Measurements from ENCODE around the gene ZNF652. TPM values are rescaled to one million over a fixed set of nuclear protein-coding genes. Genes with fewer than 3 reads are reported as not detected.

The ZNF652 gene
- total RNA-seq, 2 experiments from 2014 or later: 33.7 to 34.9 TPM

DNA sequence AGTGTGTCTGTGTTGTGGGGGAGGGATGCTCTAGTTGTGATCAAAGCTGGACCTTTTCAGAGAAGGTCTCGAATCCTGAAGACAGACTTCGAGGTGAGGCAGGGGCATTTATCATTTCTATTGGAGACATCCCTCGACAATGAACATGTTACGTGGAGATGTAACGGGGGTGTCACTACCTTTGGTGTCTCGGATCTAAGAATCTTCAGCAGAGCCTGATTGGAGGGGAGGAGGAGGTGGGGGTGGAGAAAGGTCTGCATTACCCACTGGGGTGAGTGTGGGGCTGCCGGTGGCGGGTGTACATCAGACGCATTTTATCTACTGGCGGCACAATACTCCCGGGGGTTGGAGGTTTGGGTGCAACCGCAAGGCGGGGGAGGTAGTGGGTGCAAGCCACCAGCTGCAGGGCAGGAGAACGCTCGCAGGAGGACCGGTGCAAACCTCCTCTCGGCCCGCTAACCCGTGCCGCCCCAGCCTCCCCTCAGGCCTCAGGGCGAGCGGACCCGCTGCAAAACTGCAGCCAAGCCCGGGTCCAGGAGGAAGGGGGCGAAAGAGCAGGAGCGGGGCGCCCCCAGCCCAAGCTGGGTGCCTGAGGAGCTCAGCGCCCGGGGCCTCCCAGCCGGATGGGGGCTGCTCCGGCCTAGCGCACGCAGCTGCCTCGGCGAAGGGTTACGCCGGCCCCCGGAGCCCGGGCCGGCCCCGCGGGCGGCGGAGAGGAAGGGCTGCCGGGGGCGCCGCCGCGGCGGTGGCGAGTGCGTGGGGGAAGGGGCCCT lies 735 bp downstream of the ZNF652 start:
- H3K4me1 Mint-ChIP-seq (ENCODE audit: low read depth): peaks cover 60% of the 10 kb centered on the region
- H3K27me3 ChIP-seq (ENCODE audit: control insufficient read depth in 1 of 2, insufficient read depth in 2 of 2, low read length in 2 of 2): no peaks in the 10 kb centered on the region
- ChIA-PET POLR2A (interaction anchor here (0.6 to 6.5 kb wide), 19 partner anchors 10 to 469 kb away, joined by 3 to 65 read pairs (median 5); partner anchors contain the start of genes ATP5MC1 and PHB1), CTCF (interaction anchor here (3.6 to 3.8 kb wide), 2 partner anchors 20 to 46 kb away, joined by 17 read pairs; no protein-coding TSS in a partner anchor)
- H3K27ac Mint-ChIP-seq: peak overlapping the region; percentile 97
- ATAC-seq (ENCODE audit: poor library complexity) (peak; percentile 74), DNase-seq (peak; percentile 74 to 94 (median 86))
- peak overlapping the region; percentile 96 for H3K4me3 Mint-ChIP-seq
- H3K36me3 ChIP-seq (ENCODE audit: insufficient read depth, low read length): no peaks in the 10 kb centered on the region
- peaks cover 11% of the 10 kb centered on the region for H3K36me3 Mint-ChIP-seq (ENCODE audit: low read depth)
- peaks cover 38% of the 10 kb centered on the region for H3K4me1 ChIP-seq (ENCODE audit: insufficient read depth, low read length)
- intact Hi-C loops (cut with DNase I, micrococcal nuclease): loop anchor here in 1 of 2 experiments (1.0 to 2.0 kb wide), 3 partner anchors 19 to 169 kb away; no protein-coding TSS in a partner anchor
- H3K9me3 ChIP-seq (ENCODE audit: control insufficient read depth in 1 of 2, insufficient read depth in 1 of 2, low read length in 2 of 2): no peaks in the 10 kb centered on the region
- H3K27ac ChIP-seq (ENCODE audit: low read depth in 1 of 2, low read length in 2 of 2): peak overlapping the region; percentile 61 to 87
- TF ChIP-seq, protein P1, sequence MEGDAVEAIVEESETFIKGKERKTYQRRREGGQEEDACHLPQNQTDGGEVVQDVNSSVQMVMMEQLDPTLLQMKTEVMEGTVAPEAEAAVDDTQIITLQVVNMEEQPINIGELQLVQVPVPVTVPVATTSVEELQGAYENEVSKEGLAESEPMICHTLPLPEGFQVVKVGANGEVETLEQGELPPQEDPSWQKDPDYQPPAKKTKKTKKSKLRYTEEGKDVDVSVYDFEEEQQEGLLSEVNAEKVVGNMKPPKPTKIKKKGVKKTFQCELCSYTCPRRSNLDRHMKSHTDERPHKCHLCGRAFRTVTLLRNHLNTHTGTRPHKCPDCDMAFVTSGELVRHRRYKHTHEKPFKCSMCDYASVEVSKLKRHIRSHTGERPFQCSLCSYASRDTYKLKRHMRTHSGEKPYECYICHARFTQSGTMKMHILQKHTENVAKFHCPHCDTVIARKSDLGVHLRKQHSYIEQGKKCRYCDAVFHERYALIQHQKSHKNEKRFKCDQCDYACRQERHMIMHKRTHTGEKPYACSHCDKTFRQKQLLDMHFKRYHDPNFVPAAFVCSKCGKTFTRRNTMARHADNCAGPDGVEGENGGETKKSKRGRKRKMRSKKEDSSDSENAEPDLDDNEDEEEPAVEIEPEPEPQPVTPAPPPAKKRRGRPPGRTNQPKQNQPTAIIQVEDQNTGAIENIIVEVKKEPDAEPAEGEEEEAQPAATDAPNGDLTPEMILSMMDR (IDR thresholded peaks at IDR 0.05): no peak
- peak overlapping the region; percentile 86 for H3K4me3 ChIP-seq (ENCODE audit: low read length)
- no peaks in the 10 kb centered on the region for H3K9me3 Mint-ChIP-seq
- H3K27me3 Mint-ChIP-seq: no peaks in the 10 kb centered on the region

DNA sequence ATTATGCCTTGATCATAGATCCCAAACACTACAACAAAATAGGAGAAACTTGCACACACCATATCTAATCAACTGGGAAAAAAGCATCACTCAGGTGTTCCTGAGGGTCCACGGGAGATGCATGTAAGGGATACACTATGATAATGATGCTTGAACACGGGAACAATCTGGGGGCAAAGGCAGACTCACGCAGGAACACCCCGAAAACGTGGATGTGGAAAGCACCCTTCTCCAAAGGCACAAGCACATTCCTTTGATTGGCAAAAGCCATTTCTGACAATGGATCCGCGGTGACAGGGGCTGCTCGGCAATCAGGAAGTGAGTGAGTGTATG lies 1.3 kb downstream of the ZNF652 start:
- DNase-seq: peak in 1 of 14 experiments; percentile 50
- ChIA-PET CTCF (interaction anchor here (3.6 to 3.8 kb wide), 2 partner anchors 19 to 45 kb away, joined by 17 read pairs; no protein-coding TSS in a partner anchor), POLR2A (interaction anchor here (0.9 to 6.5 kb wide), 22 partner anchors 8 to 521 kb away, joined by 3 to 65 read pairs (median 5); partner anchors contain the start of genes ATP5MC1 and PHB1)
- Histone ChIP-seq H3K9me3 (ENCODE audit: control insufficient read depth in 1 of 2, insufficient read depth in 1 of 2, low read length in 2 of 2) (no peaks in the 10 kb centered on the region), H3K27ac (ENCODE audit: low read depth in 1 of 2, low read length in 2 of 2) (peak overlapping the region; percentile 61 to 87), H3K36me3 (ENCODE audit: insufficient read depth, low read length) (no peaks in the 10 kb centered on the region), H3K4me3 (ENCODE audit: low read length) (peak overlapping the region; percentile 86), H3K27me3 (ENCODE audit: control insufficient read depth in 1 of 2, insufficient read depth in 2 of 2, low read length in 2 of 2) (no peaks in the 10 kb centered on the region), H3K4me1 (ENCODE audit: insufficient read depth, low read length) (peaks cover 37% of the 10 kb centered on the region)
- no peak for ATAC-seq (ENCODE audit: poor library complexity)
- Mint-ChIP-seq H3K27ac (peak overlapping the region; percentile 97), H3K4me1 (ENCODE audit: low read depth) (peaks cover 63% of the 10 kb centered on the region), H3K36me3 (ENCODE audit: low read depth) (peaks cover 11% of the 10 kb centered on the region), H3K27me3 (no peaks in the 10 kb centered on the region), H3K4me3 (peak overlapping the region; percentile 96), H3K9me3 (no peaks in the 10 kb centered on the region)
- intact Hi-C loops (cut with DNase I, micrococcal nuclease): loop anchor here in 1 of 2 experiments (1.0 to 2.0 kb wide), 3 partner anchors 18 to 168 kb away; no protein-coding TSS in a partner anchor
- TF ChIP-seq, protein P1 (IDR thresholded peaks at IDR 0.05): no peak

DNA sequence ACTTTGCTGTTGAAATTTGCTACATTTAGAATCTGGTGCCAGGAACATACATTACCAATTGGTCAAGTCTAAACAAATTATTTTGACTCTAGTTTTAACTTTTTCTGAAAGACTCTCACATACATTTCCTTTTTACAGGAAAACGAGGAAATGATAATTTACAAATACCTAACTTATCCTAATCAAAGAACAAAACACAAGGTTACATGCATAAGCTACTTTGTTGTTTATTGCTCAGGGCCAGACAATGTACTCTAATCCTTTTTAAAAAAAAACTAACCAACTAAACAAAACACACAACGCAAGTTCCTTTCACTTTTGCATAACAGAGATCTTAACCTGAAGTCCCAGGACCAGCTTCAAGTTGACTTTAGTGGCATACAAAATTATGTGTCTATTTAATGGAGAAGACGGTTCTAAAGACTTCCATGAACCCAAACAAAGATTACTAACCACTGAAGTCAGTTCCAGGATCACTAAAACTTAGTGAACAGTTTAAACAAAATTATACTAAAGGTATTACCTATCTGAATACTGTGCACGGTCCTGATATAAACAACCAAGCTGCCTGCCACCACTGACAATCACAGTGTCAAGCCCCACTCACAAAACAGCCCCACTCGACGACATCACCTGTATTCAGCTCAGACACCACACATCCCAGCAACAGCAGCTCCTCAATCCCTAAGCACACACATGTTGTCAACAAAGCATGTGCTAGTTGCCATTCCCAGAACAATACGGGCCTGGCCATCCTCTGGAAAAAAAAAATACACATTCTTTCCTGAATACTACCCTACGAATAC lies 1.9 kb downstream of the ZNF652 start:
- Mint-ChIP-seq H3K27ac (peak overlapping the region; percentile 97), H3K36me3 (ENCODE audit: low read depth) (peaks cover 11% of the 10 kb centered on the region), H3K27me3 (no peaks in the 10 kb centered on the region), H3K9me3 (no peaks in the 10 kb centered on the region), H3K4me1 (ENCODE audit: low read depth) (peaks cover 59% of the 10 kb centered on the region), H3K4me3 (peak overlapping the region; percentile 96)
- no peaks in the 10 kb centered on the region for H3K9me3 ChIP-seq (ENCODE audit: control insufficient read depth in 1 of 2, insufficient read depth in 1 of 2, low read length in 2 of 2)
- intact Hi-C loops (cut with DNase I, micrococcal nuclease): loop anchor here (2.0 kb wide), 2 partner anchors 17 to 45 kb away; no protein-coding TSS in a partner anchor
- POLR2A ChIA-PET: interaction anchor here (0.9 to 6.5 kb wide), 19 partner anchors 8 to 520 kb away, joined by 3 to 65 read pairs (median 6); partner anchors contain the start of gene PHB1
- no peaks in the 10 kb centered on the region for H3K27me3 ChIP-seq (ENCODE audit: control insufficient read depth in 1 of 2, insufficient read depth in 2 of 2, low read length in 2 of 2)
- H3K36me3 ChIP-seq (ENCODE audit: insufficient read depth, low read length): no peaks in the 10 kb centered on the region
- CTCF ChIA-PET: interaction anchor here (3.6 to 3.8 kb wide), 2 partner anchors 19 to 44 kb away, joined by 17 read pairs; no protein-coding TSS in a partner anchor
- H3K4me1 ChIP-seq (ENCODE audit: insufficient read depth, low read length): peaks cover 31% of the 10 kb centered on the region
- ATAC-seq (ENCODE audit: poor library complexity): no peak
- H3K27ac ChIP-seq (ENCODE audit: low read depth in 1 of 2, low read length in 2 of 2): peak overlapping the region; percentile 61 to 87
- peak in 5 of 14 experiments; percentile 11 to 55 (median 45) for DNase-seq
- TF ChIP-seq, protein P1 (IDR thresholded peaks at IDR 0.05): no peak
- peak overlapping the region; percentile 86 for H3K4me3 ChIP-seq (ENCODE audit: low read length)
